H1 (cell line): ENCODE data around the gene ABCC11. TPM values are rescaled to one million over a fixed set of nuclear protein-coding genes. Genes with fewer than 3 reads are reported as not detected.

Experiments
- CTCF ChIA-PET: fragments of 300-600 bp; sonication (Branson Sonifier 250); formaldehyde crosslinking; loops from one replicate; lab custom pipeline; 2021; ENCODE audit not compliant: partially characterized antibody; lab: Charles Lee
- POLR2A ChIA-PET: fragments of 300-600 bp; sonication (Branson Sonifier 250); formaldehyde crosslinking; loops from one replicate; lab custom pipeline; 2021; ENCODE audit warnings: inconsistent platforms; ENCODE audit not compliant: partially characterized antibody; lab: Charles Lee
- DNase-seq, 2 experiments: peaks; one replicate each; pipeline versions ENCODE4 v3.0.0 to v3.0.0-alpha.2; 2010 to 2022; ENCODE audit warnings: low spot score in 2 of 2, low read depth in 1 of 2, mixed read lengths in 1 of 2
- FAIRE-seq: peaks from 2 replicates; lab custom pipeline; 2011; peaks lifted over from hg19 to GRCh38; lab: Jason Lieb, UNC
- H2AFZ ChIP-seq: 2 replicates; pipeline ENCODE4 v1.8.1; 2012; ENCODE audit warnings: low read length, inconsistent platforms
- H2AK5ac ChIP-seq: 2 replicates; pipeline ENCODE4 v1.6.1; 2013; ENCODE audit warnings: low read depth, low read length
- H2BK120ac ChIP-seq: replicated peaks from 2 replicates; pipeline ENCODE3; 2013; ENCODE audit warnings: low read depth, low read length, inconsistent platforms
- H2BK12ac ChIP-seq: 2 replicates; pipeline ENCODE4 v1.6.1; 2013; ENCODE audit warnings: low read depth, low read length
- H2BK15ac ChIP-seq: 2 replicates; pipeline ENCODE4 v1.6.1; 2013; ENCODE audit warnings: low read length
- H2BK20ac ChIP-seq: 2 replicates; pipeline ENCODE4 v1.6.1; 2013; ENCODE audit warnings: low read length
- H2BK5ac ChIP-seq: 2 replicates; pipeline ENCODE4 v1.6.1; 2013; ENCODE audit warnings: low read depth, low read length
- H3K14ac ChIP-seq: 2 replicates; pipeline ENCODE4 v1.6.1; 2013; ENCODE audit warnings: inconsistent platforms; ENCODE audit not compliant: insufficient read length
- H3K18ac ChIP-seq: 2 replicates; pipeline ENCODE4 v1.6.1; 2013; ENCODE audit warnings: low read length; ENCODE audit errors: extremely low read depth
- H3K23ac ChIP-seq: 2 replicates; pipeline ENCODE4 v1.6.1; 2013; ENCODE audit warnings: inconsistent platforms; ENCODE audit not compliant: insufficient read length
- H3K23me2 ChIP-seq: 2 replicates; pipeline ENCODE4 v1.6.1; 2013; ENCODE audit warnings: low read depth, low read length
- H3K27ac ChIP-seq: 2 replicates; pipeline ENCODE4 v1.6.1; 2011; ENCODE audit warnings: low read depth, low read length, inconsistent platforms
- H3K27me3 ChIP-seq, 4 experiments: replicated peaks in 1 of 4; 1 replicate in 1 of 4; 2 replicates in 3 of 4; pipeline versions ENCODE4 v1.6.1 to v1.8.1; 2011 to 2013; ENCODE audit warnings: low read length in 3 of 4, mild to moderate bottlenecking in 3 of 4, inconsistent platforms in 2 of 4, mixed read lengths in 2 of 4, moderate library complexity in 1 of 4; ENCODE audit not compliant: control insufficient read depth in 3 of 4, insufficient read depth in 3 of 4; ENCODE audit errors: extremely low read depth in 1 of 4
- H3K36me3 ChIP-seq, 4 experiments: 2 replicates each; pipeline versions ENCODE4 v1.6.1 to v1.8.1; 2011 to 2013; ENCODE audit warnings: mild to moderate bottlenecking in 4 of 4, low read length in 3 of 4, moderate library complexity in 2 of 4, control low read depth in 1 of 4, inconsistent platforms in 1 of 4; ENCODE audit not compliant: insufficient read depth in 4 of 4, control insufficient read depth in 2 of 4
- H3K4ac ChIP-seq: replicated peaks from 2 replicates; pipeline ENCODE3; 2013; ENCODE audit warnings: low read length, low read depth, mixed read lengths, inconsistent platforms; ENCODE audit not compliant: insufficient read length
- H3K4me1 ChIP-seq, 4 experiments: replicated peaks in 1 of 4; 1 replicate in 1 of 4; 2 replicates in 3 of 4; pipeline versions ENCODE4 v1.6.1 to v1.8.1; 2011 to 2013; ENCODE audit warnings: low read length in 3 of 4, inconsistent platforms in 2 of 4, mixed read lengths in 1 of 4; ENCODE audit not compliant: insufficient read depth in 4 of 4, control insufficient read depth in 3 of 4
- H3K4me2 ChIP-seq, 2 experiments: 2 replicates each; pipeline versions ENCODE4 v1.6.1 to v1.8.1; 2011 to 2013; ENCODE audit warnings: low read depth in 2 of 2, low read length in 2 of 2, control low read depth in 1 of 2, inconsistent platforms in 1 of 2, mild to moderate bottlenecking in 1 of 2; ENCODE audit not compliant: insufficient read depth in 1 of 2
- H3K4me3 ChIP-seq, 4 experiments: fragments of 200-600, 300-600 bp in 1 of 4; sonication (generic), shearing (Covaris generic), sonication (Bioruptor Twin) in 1 of 4; 2 replicates each; pipeline versions ENCODE4 v1.5.1 to v1.8.1; 2011 to 2016; ENCODE audit warnings: low read length in 4 of 4, low read depth in 3 of 4, control low read depth in 2 of 4, inconsistent platforms in 2 of 4, mild to moderate bottlenecking in 2 of 4, mixed read lengths in 1 of 4, moderate library complexity in 1 of 4; ENCODE audit not compliant: insufficient read depth in 2 of 4; ENCODE audit errors: extremely low read depth in 1 of 4
- H3K56ac ChIP-seq: replicated peaks from 2 replicates; pipeline ENCODE3; 2013; ENCODE audit warnings: low read depth, mild to moderate bottlenecking, mixed read lengths, low read length, inconsistent platforms; ENCODE audit not compliant: insufficient read length
- H3K79me1 ChIP-seq: 2 replicates; pipeline ENCODE4 v1.6.1; 2013; ENCODE audit warnings: low read depth, low read length, control low read depth
- H3K79me2 ChIP-seq, 2 experiments: 2 replicates each; pipeline versions ENCODE4 v1.6.1 to v1.8.1; 2012 to 2013; ENCODE audit warnings: low read length in 2 of 2, mild to moderate bottlenecking in 2 of 2, inconsistent platforms in 1 of 2; ENCODE audit not compliant: insufficient read depth in 2 of 2, control insufficient read depth in 1 of 2
- H3K9ac ChIP-seq, 4 experiments: replicated peaks in 1 of 4; 1 replicate in 1 of 4; 2 replicates in 3 of 4; pipeline versions ENCODE4 v1.6.1 to v1.8.1; 2011 to 2013; ENCODE audit warnings: low read depth in 3 of 4, low read length in 3 of 4, control low read depth in 2 of 4, mild to moderate bottlenecking in 2 of 4, moderate library complexity in 2 of 4, inconsistent platforms in 1 of 4; ENCODE audit errors: extremely low read depth in 1 of 4
- H3K9me3 ChIP-seq, 2 experiments: 2 replicates each; pipeline versions ENCODE4 v1.6.1 to v1.8.1; 2012 to 2013; ENCODE audit warnings: mild to moderate bottlenecking in 2 of 2, moderate library complexity in 2 of 2, control low read depth in 1 of 2, inconsistent platforms in 1 of 2, low read depth in 1 of 2, low read length in 1 of 2, mixed read lengths in 1 of 2; ENCODE audit not compliant: insufficient read depth in 2 of 2
- H4K20me1 ChIP-seq, 2 experiments: replicated peaks in 1 of 2; 2 replicates each; pipeline versions ENCODE3 to v1.8.1; 2011 to 2013; ENCODE audit warnings: inconsistent platforms in 2 of 2, low read length in 2 of 2, mild to moderate bottlenecking in 1 of 2; ENCODE audit not compliant: insufficient read depth in 2 of 2, control insufficient read depth in 1 of 2
- H4K5ac ChIP-seq: 2 replicates; pipeline ENCODE4 v1.6.1; 2013; ENCODE audit warnings: low read length, low read depth, mixed read lengths, inconsistent platforms; ENCODE audit not compliant: insufficient read length
- H4K8ac ChIP-seq: 2 replicates; pipeline ENCODE4 v1.8.0; 2013; ENCODE audit warnings: mild to moderate bottlenecking, moderate library complexity, low read length, inconsistent platforms; ENCODE audit not compliant: insufficient read depth; ENCODE audit errors: extremely low read depth
- H4K91ac ChIP-seq: replicated peaks from 2 replicates; pipeline ENCODE3; 2013; ENCODE audit warnings: low read length, mixed read lengths, inconsistent platforms; ENCODE audit not compliant: insufficient read length
- HDAC2 ChIP-seq, 2 experiments: fragments of 300-600 bp in 1 of 2; sonication (generic) in 1 of 2; IDR thresholded peaks; 2 replicates each; pipeline ENCODE4 v1.6.1; 2011 to 2012; ENCODE audit warnings: low read depth in 2 of 2, low read length in 2 of 2, mild to moderate bottlenecking in 2 of 2, moderate library complexity in 2 of 2, borderline replicate concordance in 1 of 2, inconsistent platforms in 1 of 2
- WGBS, 2 experiments: shearing (Covaris generic) in 1 of 2; methylation state at CpG; one replicate each; pipeline versions ENCODE4 v1.1.6 to v1.1.7; 2013 to 2015; ENCODE audit warnings: low lambda C conversion rate in 2 of 2, mixed read lengths in 2 of 2, inconsistent platforms in 1 of 2, low coverage in 1 of 2, missing lambda C conversion rate in 1 of 2; ENCODE audit not compliant: insufficient replicate concordance in 2 of 2, insufficient coverage in 1 of 2, insufficient read length in 1 of 2; ENCODE audit errors: extremely low coverage in 1 of 2, missing lambda C conversion rate in 1 of 2; 5-methylcytosine and 5-hydroxymethylcytosine counted together
- polyA plus RNA-seq, 7 experiments: library from polyadenylated mRNA; depleted of rRNA in 3 of 7; stranded (reverse) in 5 of 7; unstranded in 2 of 7; fragments of >200 nt in 5 of 7; fragments of 200-250 nt in 2 of 7; gene quantifications; 1 replicate in 5 of 7; 2 replicates in 1 of 7; 4 replicates in 1 of 7; pipeline versions ENCODE4 v1.2.1 to v1.2.3, GENCODE V29; 2011 to 2013; ENCODE audit warnings: missing spikeins in 2 of 7, mixed read lengths in 2 of 7
- total RNA-seq: library from RNA; stranded (reverse); fragmentation: NEBNext Ultra II Directional; extraction: Animal tissue kit (Norgen Biotek cat#: 25700); gene quantifications from 2 replicates; pipeline ENCODE4 v1.2.1, GENCODE V29; 2021

ABCC11 gene
- total and polyA plus RNA-seq, 2 of the 8 experiments (the other 6 are each of a cell fraction or from before 2014, with no cell fraction given): 0.06 TPM; not detected in 1

DNA sequence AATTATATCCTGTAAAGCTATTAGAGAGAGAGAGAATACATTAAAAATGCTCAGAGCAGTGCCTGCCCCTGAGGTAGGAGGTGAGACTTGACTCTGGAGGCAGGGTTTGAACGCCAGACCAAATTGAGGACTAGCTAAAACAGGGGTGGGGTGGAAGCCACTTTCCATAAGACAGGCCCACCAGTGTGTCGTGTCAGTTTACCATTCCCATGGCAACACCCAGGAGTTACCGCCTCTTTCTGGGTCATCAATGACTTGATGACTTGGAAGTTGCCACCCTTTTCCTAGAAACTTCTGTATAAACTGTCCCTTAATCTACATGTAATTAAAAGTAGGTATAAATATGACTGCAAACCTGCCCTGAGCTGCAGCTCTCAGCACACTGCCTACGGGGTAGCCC, 59.6 kb downstream of the ABCC11 start:
- no peak overlapping the region for H2AFZ ChIP-seq
- H3K9me3 ChIP-seq: no peaks in the 10 kb centered on the region
- H3K27me3 ChIP-seq: no peaks in the 10 kb centered on the region
- no peaks in the 10 kb centered on the region for H4K20me1 ChIP-seq
- H3K56ac ChIP-seq: no peak overlapping the region
- no peak overlapping the region for H2BK15ac ChIP-seq
- H3K18ac ChIP-seq: no peak overlapping the region
- DNase-seq (no peak), FAIRE-seq (no peak)
- no peak overlapping the region for H3K23ac ChIP-seq
- POLR2A ChIA-PET: no interaction called here
- no peak overlapping the region for H3K4me2 ChIP-seq
- no peak overlapping the region for H2BK5ac ChIP-seq
- no peak overlapping the region for H4K5ac ChIP-seq
- WGBS, 2 experiments: 89% methylated on average over 4 of the region's 4 CpGs; no CpG with 5 or more reads in 1 of the 2 experiments
- no peak overlapping the region for H3K9ac ChIP-seq
- no peak overlapping the region for H2BK120ac ChIP-seq
- no peak overlapping the region for H3K4me3 ChIP-seq
- CTCF ChIA-PET: interaction anchor here (1.2 kb wide), 1 partner anchor 44 kb away, joined by 3 read pairs; no protein-coding TSS in a partner anchor
- H3K79me1 ChIP-seq: no peaks in the 10 kb centered on the region
- no peak overlapping the region for H3K4ac ChIP-seq
- H3K27ac ChIP-seq: no peak overlapping the region
- no peak overlapping the region for H2BK12ac ChIP-seq
- no peaks in the 10 kb centered on the region for H3K36me3 ChIP-seq
- no peaks in the 10 kb centered on the region for H3K23me2 ChIP-seq
- H4K91ac ChIP-seq: no peak overlapping the region
- no peak overlapping the region for H3K14ac ChIP-seq
- no peak overlapping the region for H4K8ac ChIP-seq
- no peaks in the 10 kb centered on the region for H3K4me1 ChIP-seq
- no peak overlapping the region for H2AK5ac ChIP-seq
- H3K79me2 ChIP-seq: no peaks in the 10 kb centered on the region
- no peak overlapping the region for H2BK20ac ChIP-seq
- no peak for TF ChIP-seq HDAC2 (IDR thresholded peaks at IDR 0.05; ENCODE audit: borderline replicate concordance in 1 of 2, low read depth in 2 of 2, low read length in 2 of 2)
